Panc1 (cell line): Measurements from ENCODE around the gene PSMB11. TPM values are rescaled to one million over a fixed set of nuclear protein-coding genes. Genes with fewer than 3 reads are reported as not detected.

Source experiments
- ATAC-seq: fragments of 200-7000 bp; cut with Tn5 transposase; 2 replicates; pipeline ENCODE4 v1.9.1; 2020; ENCODE audit warnings: mild to moderate bottlenecking, moderate library complexity
- BruUV-seq: library from RNA; stranded (reverse); fragments of 400-500 nt; replicated peaks from 2 replicates; lab custom pipeline; 2021; lab: Mats Ljungman, UMichigan
- CTCF ChIA-PET: fragments of 300-600 bp; sonication (Branson Sonifier 250); formaldehyde crosslinking; loops from one replicate; lab custom pipeline; 2022; ENCODE audit warnings: antibody characterized with exemption; lab: Charles Lee
- POLR2A ChIA-PET: fragments of 300-600 bp; sonication (Branson Sonifier 250); formaldehyde crosslinking; loops from one replicate; lab custom pipeline; 2022; ENCODE audit warnings: antibody characterized with exemption; lab: Charles Lee
- DNase-seq: peaks from one replicate; pipeline ENCODE4 v3.0.0-alpha.2; 2010; ENCODE audit warnings: low read depth, low spot score
- H3K27ac ChIP-seq: 2 replicates; pipeline ENCODE4 v1.5.1; 2011; ENCODE audit warnings: mild to moderate bottlenecking, low read length, inconsistent platforms
- H3K27me3 ChIP-seq: fragments of 200-500 bp; sonication (Bioruptor generic); 2 replicates; pipeline ENCODE4 v1.6.0; 2014; ENCODE audit warnings: low read length, inconsistent platforms; ENCODE audit not compliant: control insufficient read depth, insufficient read depth
- H3K36me3 ChIP-seq: fragments of 200-500 bp; sonication (Bioruptor generic); 2 replicates; pipeline ENCODE4 v1.5.1; 2014; ENCODE audit warnings: inconsistent platforms, mild to moderate bottlenecking, low read length, moderate library complexity; ENCODE audit not compliant: control insufficient read depth, insufficient read depth
- H3K4me1 ChIP-seq: 2 replicates; pipeline ENCODE4 v1.5.1; 2011; ENCODE audit warnings: inconsistent platforms, mild to moderate bottlenecking, low read length, moderate library complexity; ENCODE audit not compliant: control insufficient read depth, insufficient read depth
- H3K4me3 ChIP-seq, 2 experiments: 2 replicates each; pipeline ENCODE4 v1.5.1; 2011 to 2012; ENCODE audit warnings: low read depth in 2 of 2, low read length in 2 of 2, mild to moderate bottlenecking in 2 of 2, inconsistent platforms in 1 of 2, moderate library complexity in 1 of 2
- H3K9me3 ChIP-seq: fragments of 200-500 bp; sonication (Bioruptor generic); 2 replicates; pipeline ENCODE4 v1.5.1; 2014; ENCODE audit warnings: low read depth, mild to moderate bottlenecking, inconsistent platforms, low read length, moderate library complexity; ENCODE audit not compliant: control insufficient read depth, insufficient read depth
- CTCF ChIP-seq: fragments of 450-650 bp; IDR thresholded peaks from 2 replicates; pipeline ENCODE4 v1.5.1; 2017; ENCODE audit warnings: mild to moderate bottlenecking
- POLR2AphosphoS5 ChIP-seq: IDR thresholded peaks from 2 replicates; pipeline ENCODE4 v1.6.1; 2012; ENCODE audit warnings: mild to moderate bottlenecking, low read depth, low read length, moderate library complexity
- REST ChIP-seq, 2 experiments: IDR thresholded peaks; 2 replicates each; pipeline ENCODE4 v1.6.1; 2011 to 2012; ENCODE audit warnings: low read depth in 2 of 2, control low read depth in 1 of 2, low read length in 1 of 2, mild to moderate bottlenecking in 1 of 2, moderate library complexity in 1 of 2; ENCODE audit not compliant: insufficient read depth in 1 of 2
- SIN3A ChIP-seq: IDR thresholded peaks from 2 replicates; pipeline ENCODE4 v1.6.1; 2012; ENCODE audit warnings: low read depth, mild to moderate bottlenecking, low read length, moderate library complexity, borderline replicate concordance; ENCODE audit not compliant: insufficient read depth
- TCF7L2 ChIP-seq: IDR thresholded peaks from 2 replicates; pipeline ENCODE4 v1.6.1; 2011; ENCODE audit warnings: mild to moderate bottlenecking, low read depth, low read length, inconsistent platforms
- in situ Hi-C: cut with HindIII; loops from 2 replicates; pipeline ENCODE4 v1.10.0; 2016; ENCODE audit warnings: low sequenced_read_pairs, low pct_unique_long_range_greater_than_20kb
- intact Hi-C: fragments of 100-400 bp; cut with micrococcal nuclease; formaldehyde crosslinking; loops from one replicate; pipeline ENCODE4 v1.10.0; 2022; ENCODE audit not compliant: unreplicated experiment
- total RNA-seq: library from RNA; stranded (reverse); gene quantifications from one replicate; pipeline ENCODE4 v1.2.1, GENCODE V29; 2021; ENCODE audit not compliant: unreplicated experiment

Gene PSMB11
- total RNA-seq, 1 experiment from 2014 or later: not detected

- no TSS peak for BruUV-seq
- ATAC-seq (no peak), DNase-seq (no peak)
- no peak overlapping the region for H3K27ac ChIP-seq
- ChIA-PET CTCF (no interaction called here), POLR2A (no interaction called here)
- H3K4me1 ChIP-seq: no peaks in the 10 kb centered on the region
- H3K36me3 ChIP-seq: no peaks in the 10 kb centered on the region
- H3K27me3 ChIP-seq: no peaks in the 10 kb centered on the region
- TF ChIP-seq REST (IDR thresholded peaks at IDR 0.05; ENCODE audit: insufficient read depth in 1 of 2, low read depth in 2 of 2, low read length in 1 of 2) (no peak), POLR2AphosphoS5 (no peak), TCF7L2 (no peak), CTCF (no peak), SIN3A (no peak)
- in situ Hi-C loops (no loop called here), intact Hi-C loops (no loop called here)
- no peaks in the 10 kb centered on the region for H3K9me3 ChIP-seq
- no peak overlapping the region for H3K4me3 ChIP-seq
Observed at GRCh38 chr14:23043145-23043544, 1.1 kb downstream of the PSMB11 start.

GRCh38 chr14:23043754-23044153, 1.7 kb downstream of the PSMB11 start:
- ChIA-PET CTCF (no interaction called here), POLR2A (no interaction called here)
- H3K36me3 ChIP-seq: no peaks in the 10 kb centered on the region
- H3K4me3 ChIP-seq: no peak overlapping the region
- intact Hi-C loops (no loop called here), in situ Hi-C loops (no loop called here)
- ATAC-seq: no peak
- H3K4me1 ChIP-seq: no peaks in the 10 kb centered on the region
- no peaks in the 10 kb centered on the region for H3K27me3 ChIP-seq
- H3K27ac ChIP-seq: no peak overlapping the region
- BruUV-seq: no TSS peak
- TF ChIP-seq TCF7L2 (no peak), CTCF (no peak), REST (IDR thresholded peaks at IDR 0.05; ENCODE audit: insufficient read depth in 1 of 2, low read depth in 2 of 2, low read length in 1 of 2) (no peak), SIN3A (no peak), POLR2AphosphoS5 (no peak)
- no peak for DNase-seq
- no peaks in the 10 kb centered on the region for H3K9me3 ChIP-seq
